ENCODE results near the gene LGALS3BP.
A peak's percentile ranks its signal among the peaks of the same experiment; 100 is the strongest.

GRCh38 chr17:78933959-78934568 is 45.7 kb downstream of the LGALS3BP start:
- TF ChIP-seq POLR2A (IDR thresholded peaks at IDR 0.05) (peak in 1 of 2 donors; percentile 19), CTCF (IDR thresholded peaks at IDR 0.05) (no peak)
